ENCODE data around the gene RFX4. TPM values are rescaled to one million over a fixed set of nuclear protein-coding genes. Genes with fewer than 3 reads are reported as not detected.

RFX4 gene
- total and polyA plus RNA-seq, 2 of the 8 experiments (the other 6 are each of a cell fraction or from before 2014, with no cell fraction given) = 0.06 TPM; not detected in 1

- no peak for TF ChIP-seq TAF1 (IDR thresholded peaks at IDR 0.05; ENCODE audit: low read depth, low read length)
Measured at GRCh38 chr12:106645465-106646330, 62.9 kb downstream of the RFX4 start (continued).
